MCF 10A (cell line): Measurements from ENCODE around the gene HOXD12. TPM values are rescaled to one million over a fixed set of nuclear protein-coding genes. Genes with fewer than 3 reads are reported as not detected.

Experiments used
- BruUV-seq: library from RNA; stranded (reverse); fragments of 400-500 nt; replicated peaks from 2 replicates; lab custom pipeline; 2021; lab: Mats Ljungman, UMichigan
- CTCF ChIA-PET: fragments of 300-600 bp; sonication (Branson Sonifier 250); formaldehyde crosslinking; extraction: SDS; loops from one replicate; lab custom pipeline; 2021; ENCODE audit warnings: antibody characterized with exemption, inconsistent platforms; lab: Yijun Ruan, JAX
- POLR2A ChIA-PET: fragments of 300-600, 350-650 bp; sonication (Branson Sonifier 250); formaldehyde crosslinking; extraction: SDS; loops from one replicate; lab custom pipeline; 2020; ENCODE audit warnings: antibody characterized with exemption, inconsistent platforms; lab: Yijun Ruan, JAX
- DNase-seq: peaks from one replicate; pipeline ENCODE4 v3.0.0-alpha.2; 2018; ENCODE audit not compliant: unreplicated experiment
- H3K27ac Mint-ChIP-seq: one replicate; pipeline ENCODE4 v1.8.0; 2022; ENCODE audit warnings: mild to moderate bottlenecking, low read depth, mixed read lengths; ENCODE audit not compliant: unreplicated experiment
- H3K27me3 Mint-ChIP-seq: one replicate; pipeline ENCODE4 v1.8.0; 2022; ENCODE audit warnings: mixed read lengths; ENCODE audit not compliant: insufficient read depth, unreplicated experiment
- H3K36me3 Mint-ChIP-seq: one replicate; pipeline ENCODE4 v1.8.0; 2022; ENCODE audit warnings: mild to moderate bottlenecking, moderate library complexity, mixed read lengths; ENCODE audit not compliant: insufficient read depth, unreplicated experiment
- H3K4me1 Mint-ChIP-seq: one replicate; pipeline ENCODE4 v1.8.0; 2022; ENCODE audit warnings: mixed read lengths; ENCODE audit not compliant: insufficient read depth, unreplicated experiment
- H3K4me3 Mint-ChIP-seq: one replicate; pipeline ENCODE4 v1.8.0; 2022; ENCODE audit warnings: mild to moderate bottlenecking, moderate library complexity, mixed read lengths; ENCODE audit not compliant: unreplicated experiment
- H3K9me3 Mint-ChIP-seq: one replicate; pipeline ENCODE4 v1.8.0; 2022; ENCODE audit warnings: mixed read lengths; ENCODE audit not compliant: unreplicated experiment
- CTCF ChIP-seq: fragments of 200-600 bp; IDR thresholded peaks from one replicate; pipeline ENCODE4 v1.8.0; 2022; ENCODE audit warnings: antibody characterized with exemption, mild to moderate bottlenecking; ENCODE audit not compliant: unreplicated experiment
- intact Hi-C: fragments of 100-400 bp; cut with micrococcal nuclease; formaldehyde crosslinking; loops from 2 replicates; pipeline ENCODE4 v1.14.1; 2022
- total RNA-seq: library from RNA; stranded (reverse); gene quantifications from 2 replicates; pipeline ENCODE4 v1.2.3, GENCODE V29; 2022

The HOXD12 gene
- total RNA-seq, 1 experiment from 2014 or later = not detected

GRCh38 chr2:176127774-176128072 is 28.1 kb downstream of the HOXD12 start:
- H3K4me1 Mint-ChIP-seq = no peaks in the 10 kb centered on the region
- no peak overlapping the region for H3K27ac Mint-ChIP-seq
- POLR2A ChIA-PET = interaction anchor here (1.6 to 2.7 kb wide), 3 partner anchors 524 to 1021 kb away, joined by 4 to 13 read pairs (median 7); no protein-coding TSS in a partner anchor
- peaks cover 11% of the 10 kb centered on the region for H3K27me3 Mint-ChIP-seq
- no peak for DNase-seq
- intact Hi-C loops = loop anchor here (1.0 to 5.0 kb wide), 4 partner anchors 525 to 1035 kb away; no protein-coding TSS in a partner anchor
- BruUV-seq = no TSS peak
- CTCF ChIA-PET = interaction anchor here (0.6 to 4.4 kb wide), 40 partner anchors 9 to 1631 kb away, joined by 3 to 100 read pairs (median 5); partner anchors contain the start of gene HOXD10
- H3K36me3 Mint-ChIP-seq = no peaks in the 10 kb centered on the region
- H3K9me3 Mint-ChIP-seq = no peaks in the 10 kb centered on the region
- no peak for TF ChIP-seq CTCF
- H3K4me3 Mint-ChIP-seq = no peak overlapping the region

GRCh38 chr2:176128172-176128981 is 28.8 kb downstream of the HOXD12 start:
- Mint-ChIP-seq H3K27me3 (peaks cover 11% of the 10 kb centered on the region), H3K4me1 (no peaks in the 10 kb centered on the region), H3K9me3 (no peaks in the 10 kb centered on the region), H3K4me3 (no peak overlapping the region), H3K36me3 (no peaks in the 10 kb centered on the region), H3K27ac (no peak overlapping the region)
- intact Hi-C loops = loop anchor here (5.0 kb wide), 1 partner anchor 1034 kb away; no protein-coding TSS in a partner anchor
- no peak for DNase-seq
- no peak for TF ChIP-seq CTCF
- ChIA-PET CTCF (interaction anchor here (0.5 to 4.4 kb wide), 27 partner anchors 9 to 1630 kb away, joined by 3 to 100 read pairs (median 5); no protein-coding TSS in a partner anchor), POLR2A (interaction anchor here (1.7 to 2.7 kb wide), 2 partner anchors 523 to 525 kb away, joined by 4 to 13 read pairs; no protein-coding TSS in a partner anchor)
- BruUV-seq = no TSS peak

- no peak for TF ChIP-seq CTCF
- H3K9me3 Mint-ChIP-seq = no peaks in the 10 kb centered on the region
- intact Hi-C loops = loop anchor here (5.0 kb wide), 1 partner anchor 1033 kb away; no protein-coding TSS in a partner anchor
- no peaks in the 10 kb centered on the region for H3K36me3 Mint-ChIP-seq
- no peak for DNase-seq
- CTCF ChIA-PET = interaction anchor here (3.1 to 4.4 kb wide), 4 partner anchors 11 to 1019 kb away, joined by 25 to 100 read pairs (median 50); no protein-coding TSS in a partner anchor
- H3K4me1 Mint-ChIP-seq = no peaks in the 10 kb centered on the region
- H3K27ac Mint-ChIP-seq = no peak within 1 kb of the TSS
- BruUV-seq = no TSS peak
- POLR2A ChIA-PET = no interaction called here
- H3K4me3 Mint-ChIP-seq = no peak within 1 kb of the TSS
- peaks cover 3% of the 10 kb centered on the region for H3K27me3 Mint-ChIP-seq
These were observed 29.6 kb downstream of the HOXD12 start, which contains the start of gene HOXD8 for GRCh38 chr2:176128982-176129796. Gene HOXD8 (plus strand): TSS chr2:176129705. CDS start chr2:176130367, 662 bp downstream.
